Thyroid gland (tissue), 4 donors: ENCODE measurements around the gene PPARG. TPM values are rescaled to one million over a fixed set of nuclear protein-coding genes. Genes with fewer than 3 reads are reported as not detected.
A peak's percentile ranks its signal among the peaks of the same experiment; 100 is the strongest.
"Not testable (repeated sequence)": the region's sequence is repeated elsewhere in the genome, so short reads cannot be mapped to it uniquely, and the experiment has no call there.

ENCODE experiments used
- DNase-seq, 2 donors: peaks; one replicate each; pipeline ENCODE4 v3.0.0-alpha.2; 2019
- H3K27ac ChIP-seq, 3 donors: fragments of 200-600 bp; sonication (generic); 1 replicate in 2 of 3; 2 replicates in 1 of 3; pipeline ENCODE4 v1.5.1; 2016 to 2019; ENCODE audit warnings: mild to moderate bottlenecking in 1 of 3, moderate library complexity in 1 of 3
- H3K27me3 ChIP-seq: fragments of 200-600 bp; sonication (generic); one replicate; pipeline ENCODE4 v1.5.1; 2019
- H3K36me3 ChIP-seq, 2 donors: fragments of 200-600 bp; sonication (generic); one replicate each; pipeline ENCODE4 v1.5.1; 2016 to 2019
- H3K4me1 ChIP-seq, 2 donors: fragments of 200-600 bp; sonication (generic); one replicate each; pipeline ENCODE4 v1.5.1; 2017 to 2019
- H3K4me3 ChIP-seq, 3 donors: fragments of 200-600 bp; sonication (generic); replicated peaks in 1 of 3; 1 replicate in 2 of 3; 2 replicates in 1 of 3; pipeline ENCODE4 v1.5.1; 2016; ENCODE audit warnings: mild to moderate bottlenecking in 1 of 3
- H3K9me3 ChIP-seq: fragments of 200-600 bp; sonication (generic); one replicate; pipeline ENCODE4 v1.5.1; 2017
- CTCF ChIP-seq, 6 experiments: fragments of 200-600 bp in 3 of 6; fragments of 450-650 bp in 3 of 6; sonication (generic) in 3 of 6; IDR thresholded peaks; one replicate each; pipeline ENCODE4 v1.5.1; 2016 to 2019; ENCODE audit warnings: antibody characterized with exemption in 6 of 6, mild to moderate bottlenecking in 2 of 6, inconsistent platforms in 1 of 6, moderate library complexity in 1 of 6
- POLR2A ChIP-seq, 2 donors: fragments of 450-650 bp; IDR thresholded peaks; one replicate each; pipeline ENCODE4 v1.6.1; 2017; ENCODE audit warnings: antibody characterized with exemption in 2 of 2, mild to moderate bottlenecking in 2 of 2, moderate library complexity in 1 of 2
- WGBS, 2 donors: methylation state at CpG; one replicate each; pipeline ENCODE4 v1.1.5; 2017; 5-methylcytosine and 5-hydroxymethylcytosine counted together
- intact Hi-C: fragments of 100-400 bp; cut with DNase I; formaldehyde crosslinking; loops from one replicate; pipeline ENCODE4 v1.15.1; 2023
- total RNA-seq, 4 donors: library from RNA; depleted of rRNA; stranded (reverse); fragments of >200 nt; gene quantifications; one replicate each; pipeline ENCODE4 v1.2.3, GENCODE V29; 2016

Gene PPARG
- total RNA-seq, 4 donors from 2014 or later: 20.0 to 27.3 (median 23.7) TPM

- no peak for DNase-seq
- Histone ChIP-seq H3K4me3 (no peak overlapping the region), H3K27ac (no peak overlapping the region), H3K9me3 (no peaks in the 10 kb centered on the region), H3K4me1 (no peaks in the 10 kb centered on the region), H3K36me3 (no peaks in the 10 kb centered on the region), H3K27me3 (no peaks in the 10 kb centered on the region)
- no peak for TF ChIP-seq POLR2A (IDR thresholded peaks at IDR 0.05)
- intact Hi-C loops: no loop called here
Observed at GRCh38 chr3:12258911-12259310, 30.0 kb upstream of the PPARG start.

- H3K9me3 ChIP-seq, DNase-seq, H3K27me3 ChIP-seq, H3K36me3 ChIP-seq, intact Hi-C loops, H3K27ac ChIP-seq, H3K4me3 ChIP-seq, H3K4me1 ChIP-seq: not testable (repeated sequence)
- 95 to 96% methylated on average over 8 of the region's 8 CpGs for WGBS, 2 donors
Observed at GRCh38 chr3:12262173-12262572, 26.7 kb upstream of the PPARG start.

GRCh38 chr3:12265508-12265907, 23.4 kb upstream of the PPARG start:
- no peak overlapping the region for H3K4me3 ChIP-seq
- H3K9me3 ChIP-seq: no peaks in the 10 kb centered on the region
- DNase-seq: no peak
- TF ChIP-seq POLR2A (IDR thresholded peaks at IDR 0.05) (no peak), CTCF (IDR thresholded peaks at IDR 0.05) (no peak)
- H3K4me1 ChIP-seq: no peaks in the 10 kb centered on the region
- intact Hi-C loops: no loop called here
- 52 to 74% methylated on average over 1 of the region's 1 CpG for WGBS, 2 donors
- no peaks in the 10 kb centered on the region for H3K36me3 ChIP-seq
- no peak overlapping the region for H3K27ac ChIP-seq
- H3K27me3 ChIP-seq: no peaks in the 10 kb centered on the region

GRCh38 chr3:12266038-12266437, 22.8 kb upstream of the PPARG start:
- no peak for TF ChIP-seq POLR2A (IDR thresholded peaks at IDR 0.05)
- TF ChIP-seq CTCF (IDR thresholded peaks at IDR 0.05): no peak
- Histone ChIP-seq H3K9me3 (no peaks in the 10 kb centered on the region), H3K27ac (no peak overlapping the region), H3K4me1 (no peaks in the 10 kb centered on the region), H3K27me3 (no peaks in the 10 kb centered on the region), H3K36me3 (no peaks in the 10 kb centered on the region), H3K4me3 (no peak overlapping the region)
- intact Hi-C loops: no loop called here
- peak in 1 of 2 donors; percentile 4 for DNase-seq
- WGBS, 2 donors: 87% methylated on average over 5 of the region's 5 CpGs

- Histone ChIP-seq H3K27ac (peak overlapping the region in 1 of 3 donors; percentile 23), H3K4me1 (no peaks in the 10 kb centered on the region), H3K9me3 (no peaks in the 10 kb centered on the region), H3K36me3 (no peaks in the 10 kb centered on the region), H3K4me3 (no peak overlapping the region), H3K27me3 (no peaks in the 10 kb centered on the region)
- 77 to 78% methylated on average over 3 of the region's 3 CpGs for WGBS, 2 donors
- no peak for TF ChIP-seq POLR2A (IDR thresholded peaks at IDR 0.05)
- TF ChIP-seq CTCF (IDR thresholded peaks at IDR 0.05): no peak
- DNase-seq: no peak
- intact Hi-C loops: no loop called here
Observed at GRCh38 chr3:12267376-12268030, 21.4 kb upstream of the PPARG start.

GRCh38 chr3:12268049-12268735, 20.7 kb upstream of the PPARG start:
- Histone ChIP-seq H3K27ac (no peak overlapping the region), H3K4me1 (no peaks in the 10 kb centered on the region), H3K27me3 (no peaks in the 10 kb centered on the region), H3K4me3 (no peak overlapping the region), H3K9me3 (no peaks in the 10 kb centered on the region), H3K36me3 (no peaks in the 10 kb centered on the region)
- intact Hi-C loops: no loop called here
- 64 to 66% methylated on average over 3 of the region's 3 CpGs for WGBS, 2 donors
- TF ChIP-seq POLR2A (IDR thresholded peaks at IDR 0.05) (no peak), CTCF (IDR thresholded peaks at IDR 0.05) (no peak)
- no peak for DNase-seq
